KBM-7 (cell line): ENCODE data around the gene CREBL2.

Experiments
- DNase-seq: peaks from one replicate; pipeline ENCODE4 v3.0.0-alpha.2; 2015
- in situ Hi-C: fragments of 300-500 bp; cut with MboI; formaldehyde crosslinking; loops from 2 replicates; pipeline ENCODE4 v1.14.3; 2020; ENCODE audit warnings: low sequenced_read_pairs, low pct_unique_long_range_greater_than_20kb, mixed read lengths

CREBL2 gene

GRCh38 chr12:12661086-12661856, 49.6 kb downstream of the CREBL2 start:
- no peak for DNase-seq
- in situ Hi-C loops: no loop called here

- in situ Hi-C loops: no loop called here
- no peak for DNase-seq
Measured at GRCh38 chr12:12663644-12664294, 52.1 kb downstream of the CREBL2 start.

GRCh38 chr12:12665194-12665593, 53.5 kb downstream of the CREBL2 start:
- peak; percentile 16 for DNase-seq
- in situ Hi-C loops: no loop called here

- in situ Hi-C loops: no loop called here
Measured at GRCh38 chr12:12668005-12668404, 56.3 kb downstream of the CREBL2 start.

GRCh38 chr12:12669020-12669419, 57.3 kb downstream of the CREBL2 start:
- no peak for DNase-seq
- in situ Hi-C loops: no loop called here

More at GRCh38 chr12:12668005-12668404, 56.3 kb downstream of the CREBL2 start:
- no peak for DNase-seq

- DNase-seq: no peak
- in situ Hi-C loops: no loop called here
Measured at GRCh38 chr12:12671850-12672660, 60.4 kb downstream of the CREBL2 start.

GRCh38 chr12:12673296-12673695, 61.6 kb downstream of the CREBL2 start:
- DNase-seq: no peak
- in situ Hi-C loops: no loop called here

- in situ Hi-C loops: loop anchor here (25.0 kb wide), 2 partner anchors 289 to 589 kb away; no protein-coding TSS in a partner anchor
- DNase-seq: no peak
Measured at GRCh38 chr12:12676605-12677004, 64.9 kb downstream of the CREBL2 start.

GRCh38 chr12:12681061-12681765, 69.5 kb downstream of the CREBL2 start:
- in situ Hi-C loops: loop anchor here (25.0 kb wide), 2 partner anchors 294 to 594 kb away; no protein-coding TSS in a partner anchor

GRCh38 chr12:12682284-12682683, 70.6 kb downstream of the CREBL2 start:
- no peak for DNase-seq
- in situ Hi-C loops: loop anchor here (25.0 kb wide), 2 partner anchors 295 to 595 kb away; no protein-coding TSS in a partner anchor

More at GRCh38 chr12:12681061-12681765, 69.5 kb downstream of the CREBL2 start:
- DNase-seq: no peak

- DNase-seq: no peak
- in situ Hi-C loops: loop anchor here (25.0 kb wide), 2 partner anchors 296 to 596 kb away; no protein-coding TSS in a partner anchor
Measured at GRCh38 chr12:12683136-12683697, 71.5 kb downstream of the CREBL2 start.

GRCh38 chr12:12683725-12684124, 72.0 kb downstream of the CREBL2 start:
- DNase-seq: no peak
- in situ Hi-C loops: loop anchor here (25.0 kb wide), 2 partner anchors 296 to 596 kb away; no protein-coding TSS in a partner anchor

- in situ Hi-C loops: loop anchor here (25.0 kb wide), 2 partner anchors 297 to 597 kb away; no protein-coding TSS in a partner anchor
- DNase-seq: peak; percentile 45
Measured at GRCh38 chr12:12684375-12685106, 72.9 kb downstream of the CREBL2 start.

- in situ Hi-C loops: loop anchor here (25.0 kb wide), 2 partner anchors 298 to 598 kb away; no protein-coding TSS in a partner anchor
- no peak for DNase-seq
Measured at GRCh38 chr12:12685305-12685704, 73.6 kb downstream of the CREBL2 start.

- no peak for DNase-seq
- in situ Hi-C loops: loop anchor here (25.0 kb wide), 2 partner anchors 299 to 599 kb away; no protein-coding TSS in a partner anchor
Measured at GRCh38 chr12:12686472-12686871, 74.8 kb downstream of the CREBL2 start.

GRCh38 chr12:12686925-12687324, 75.2 kb downstream of the CREBL2 start:
- in situ Hi-C loops: loop anchor here (25.0 kb wide), 2 partner anchors 300 to 600 kb away; no protein-coding TSS in a partner anchor
- DNase-seq: no peak

GRCh38 chr12:12689647-12690300, 78.1 kb downstream of the CREBL2 start:
- DNase-seq: no peak
- in situ Hi-C loops: loop anchor here (25.0 kb wide), 2 partner anchors 302 to 602 kb away; no protein-coding TSS in a partner anchor
